Astrocyte (in vitro differentiated cells and primary cell): ENCODE measurements around the gene USP32.

Source experiments
- EZH2 ChIP-seq: IDR thresholded peaks from 2 replicates; pipeline ENCODE4 v1.6.1; 2012; ENCODE audit warnings: mild to moderate bottlenecking, low read length, inconsistent platforms; ENCODE audit not compliant: insufficient read depth
- TF ChIP-seq, protein P1 (sequence below): IDR thresholded peaks from 2 replicates; pipeline ENCODE4 v1.5.1; 2011; ENCODE audit warnings: low read depth, mild to moderate bottlenecking, inconsistent platforms, low read length, moderate library complexity; ENCODE audit not compliant: insufficient read depth

DNA sequence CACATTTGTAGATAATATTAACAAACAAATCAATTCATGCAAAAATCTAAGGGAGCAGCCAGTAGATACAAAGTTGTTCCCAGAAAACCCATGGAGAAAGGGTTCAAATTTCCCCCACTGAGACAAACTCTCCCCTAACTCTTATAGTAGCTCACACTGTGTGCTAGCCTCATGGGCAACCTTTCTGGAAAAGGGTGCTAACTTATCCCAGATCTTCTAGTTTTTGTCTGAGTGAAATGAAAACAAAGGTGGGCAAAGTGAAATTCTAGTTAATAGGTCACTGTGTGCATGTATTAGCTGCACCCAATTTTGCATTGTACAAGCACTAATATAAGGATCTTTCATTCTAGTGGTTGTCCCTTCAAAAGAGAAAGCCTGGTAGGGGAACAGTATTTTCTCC, 9.9 kb upstream of the USP32 start:
- TF ChIP-seq, protein P1, sequence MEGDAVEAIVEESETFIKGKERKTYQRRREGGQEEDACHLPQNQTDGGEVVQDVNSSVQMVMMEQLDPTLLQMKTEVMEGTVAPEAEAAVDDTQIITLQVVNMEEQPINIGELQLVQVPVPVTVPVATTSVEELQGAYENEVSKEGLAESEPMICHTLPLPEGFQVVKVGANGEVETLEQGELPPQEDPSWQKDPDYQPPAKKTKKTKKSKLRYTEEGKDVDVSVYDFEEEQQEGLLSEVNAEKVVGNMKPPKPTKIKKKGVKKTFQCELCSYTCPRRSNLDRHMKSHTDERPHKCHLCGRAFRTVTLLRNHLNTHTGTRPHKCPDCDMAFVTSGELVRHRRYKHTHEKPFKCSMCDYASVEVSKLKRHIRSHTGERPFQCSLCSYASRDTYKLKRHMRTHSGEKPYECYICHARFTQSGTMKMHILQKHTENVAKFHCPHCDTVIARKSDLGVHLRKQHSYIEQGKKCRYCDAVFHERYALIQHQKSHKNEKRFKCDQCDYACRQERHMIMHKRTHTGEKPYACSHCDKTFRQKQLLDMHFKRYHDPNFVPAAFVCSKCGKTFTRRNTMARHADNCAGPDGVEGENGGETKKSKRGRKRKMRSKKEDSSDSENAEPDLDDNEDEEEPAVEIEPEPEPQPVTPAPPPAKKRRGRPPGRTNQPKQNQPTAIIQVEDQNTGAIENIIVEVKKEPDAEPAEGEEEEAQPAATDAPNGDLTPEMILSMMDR, result no peak
- no peak for TF ChIP-seq EZH2
